Astrocyte (in vitro differentiated cells and primary cell): ENCODE measurements around the gene TOP1.

Experiments
- EZH2 ChIP-seq: IDR thresholded peaks from 2 replicates; pipeline ENCODE4 v1.6.1; 2012; ENCODE audit warnings: mild to moderate bottlenecking, low read length, inconsistent platforms; ENCODE audit not compliant: insufficient read depth
- TF ChIP-seq, protein P1 (sequence below): IDR thresholded peaks from 2 replicates; pipeline ENCODE4 v1.5.1; 2011; ENCODE audit warnings: low read depth, mild to moderate bottlenecking, inconsistent platforms, low read length, moderate library complexity; ENCODE audit not compliant: insufficient read depth

DNA sequence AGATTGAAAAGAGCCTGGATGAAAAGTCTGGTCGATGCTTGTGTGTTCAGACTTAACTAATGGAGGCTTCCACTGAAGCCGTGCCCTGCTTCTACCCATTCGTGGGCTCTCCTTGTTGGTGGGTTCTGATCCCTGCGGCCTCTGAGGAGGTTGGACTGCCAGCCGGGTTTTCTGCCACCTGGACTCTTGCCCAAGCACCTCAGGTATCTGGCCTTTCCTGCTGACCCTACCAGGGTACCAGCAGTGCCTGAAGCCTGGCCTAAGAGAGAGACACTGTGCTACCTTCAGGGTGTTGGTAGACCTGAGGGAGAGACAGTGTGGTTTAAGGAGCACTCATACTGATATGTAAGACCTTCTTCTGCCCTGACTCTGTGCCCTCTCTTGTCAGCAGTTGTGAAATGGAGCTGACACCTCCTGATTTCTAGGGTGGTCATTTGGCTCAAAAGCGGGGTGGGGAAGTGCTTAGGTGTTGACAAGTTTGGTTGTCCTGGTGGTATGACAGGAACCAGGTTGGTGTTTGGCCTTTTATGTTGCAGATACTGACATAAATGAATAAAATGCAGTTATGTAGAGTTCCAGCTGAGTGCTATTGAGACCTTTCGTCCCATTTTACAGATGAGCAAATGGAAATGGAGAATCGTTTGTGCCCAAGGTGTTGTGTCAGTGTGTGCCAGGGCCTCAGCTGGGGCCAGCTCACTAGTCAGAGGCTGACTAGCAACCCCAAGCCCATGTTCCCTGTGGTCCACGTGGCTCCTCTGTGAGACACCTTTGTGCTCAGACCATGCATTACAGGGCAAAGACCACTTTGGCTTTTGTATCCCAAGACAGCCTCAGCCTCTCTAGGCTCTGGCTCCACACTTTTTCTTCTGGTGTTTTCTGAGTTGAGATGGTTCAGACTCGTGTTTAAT lies 111.9 kb downstream of the TOP1 start:
- TF ChIP-seq, protein P1, sequence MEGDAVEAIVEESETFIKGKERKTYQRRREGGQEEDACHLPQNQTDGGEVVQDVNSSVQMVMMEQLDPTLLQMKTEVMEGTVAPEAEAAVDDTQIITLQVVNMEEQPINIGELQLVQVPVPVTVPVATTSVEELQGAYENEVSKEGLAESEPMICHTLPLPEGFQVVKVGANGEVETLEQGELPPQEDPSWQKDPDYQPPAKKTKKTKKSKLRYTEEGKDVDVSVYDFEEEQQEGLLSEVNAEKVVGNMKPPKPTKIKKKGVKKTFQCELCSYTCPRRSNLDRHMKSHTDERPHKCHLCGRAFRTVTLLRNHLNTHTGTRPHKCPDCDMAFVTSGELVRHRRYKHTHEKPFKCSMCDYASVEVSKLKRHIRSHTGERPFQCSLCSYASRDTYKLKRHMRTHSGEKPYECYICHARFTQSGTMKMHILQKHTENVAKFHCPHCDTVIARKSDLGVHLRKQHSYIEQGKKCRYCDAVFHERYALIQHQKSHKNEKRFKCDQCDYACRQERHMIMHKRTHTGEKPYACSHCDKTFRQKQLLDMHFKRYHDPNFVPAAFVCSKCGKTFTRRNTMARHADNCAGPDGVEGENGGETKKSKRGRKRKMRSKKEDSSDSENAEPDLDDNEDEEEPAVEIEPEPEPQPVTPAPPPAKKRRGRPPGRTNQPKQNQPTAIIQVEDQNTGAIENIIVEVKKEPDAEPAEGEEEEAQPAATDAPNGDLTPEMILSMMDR, result no peak
- no peak for TF ChIP-seq EZH2
